VCaP (cell line): ENCODE measurements around the gene IAPP.
A peak's percentile ranks its signal among the peaks of the same experiment; 100 is the strongest.

Source experiments
- H3K27ac ChIP-seq: fragments of 450-650 bp; 2 replicates; pipeline ENCODE4 v1.5.1; 2017
- TF ChIP-seq, protein P1 (sequence below): fragments of 450-650 bp; conservative IDR thresholded peaks from 2 replicates; pipeline ENCODE4 v1.5.1; 2017; ENCODE audit warnings: mild to moderate bottlenecking, moderate library complexity

IAPP gene

DNA sequence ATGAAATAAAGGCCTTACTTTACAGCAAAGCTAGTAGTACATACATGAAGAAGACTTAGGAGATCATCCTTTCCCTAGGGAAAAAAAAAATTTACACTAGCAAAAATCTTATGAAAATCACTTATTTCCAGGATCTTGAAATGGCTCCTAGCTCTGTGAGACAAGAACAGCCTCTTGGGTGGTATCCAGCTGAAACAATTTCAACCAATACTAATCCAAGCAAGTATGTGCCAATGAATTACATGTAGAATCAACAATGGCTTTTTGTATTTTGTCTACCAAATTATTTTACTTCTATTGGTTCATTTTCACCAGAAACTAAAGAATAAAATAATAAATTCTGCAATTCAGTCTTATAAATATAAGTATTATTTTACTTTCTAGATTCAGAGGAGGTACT lies 35.2 kb upstream of the IAPP start:
- TF ChIP-seq, protein P1, sequence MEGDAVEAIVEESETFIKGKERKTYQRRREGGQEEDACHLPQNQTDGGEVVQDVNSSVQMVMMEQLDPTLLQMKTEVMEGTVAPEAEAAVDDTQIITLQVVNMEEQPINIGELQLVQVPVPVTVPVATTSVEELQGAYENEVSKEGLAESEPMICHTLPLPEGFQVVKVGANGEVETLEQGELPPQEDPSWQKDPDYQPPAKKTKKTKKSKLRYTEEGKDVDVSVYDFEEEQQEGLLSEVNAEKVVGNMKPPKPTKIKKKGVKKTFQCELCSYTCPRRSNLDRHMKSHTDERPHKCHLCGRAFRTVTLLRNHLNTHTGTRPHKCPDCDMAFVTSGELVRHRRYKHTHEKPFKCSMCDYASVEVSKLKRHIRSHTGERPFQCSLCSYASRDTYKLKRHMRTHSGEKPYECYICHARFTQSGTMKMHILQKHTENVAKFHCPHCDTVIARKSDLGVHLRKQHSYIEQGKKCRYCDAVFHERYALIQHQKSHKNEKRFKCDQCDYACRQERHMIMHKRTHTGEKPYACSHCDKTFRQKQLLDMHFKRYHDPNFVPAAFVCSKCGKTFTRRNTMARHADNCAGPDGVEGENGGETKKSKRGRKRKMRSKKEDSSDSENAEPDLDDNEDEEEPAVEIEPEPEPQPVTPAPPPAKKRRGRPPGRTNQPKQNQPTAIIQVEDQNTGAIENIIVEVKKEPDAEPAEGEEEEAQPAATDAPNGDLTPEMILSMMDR: no peak
- peak overlapping the region; percentile 28 for H3K27ac ChIP-seq

DNA sequence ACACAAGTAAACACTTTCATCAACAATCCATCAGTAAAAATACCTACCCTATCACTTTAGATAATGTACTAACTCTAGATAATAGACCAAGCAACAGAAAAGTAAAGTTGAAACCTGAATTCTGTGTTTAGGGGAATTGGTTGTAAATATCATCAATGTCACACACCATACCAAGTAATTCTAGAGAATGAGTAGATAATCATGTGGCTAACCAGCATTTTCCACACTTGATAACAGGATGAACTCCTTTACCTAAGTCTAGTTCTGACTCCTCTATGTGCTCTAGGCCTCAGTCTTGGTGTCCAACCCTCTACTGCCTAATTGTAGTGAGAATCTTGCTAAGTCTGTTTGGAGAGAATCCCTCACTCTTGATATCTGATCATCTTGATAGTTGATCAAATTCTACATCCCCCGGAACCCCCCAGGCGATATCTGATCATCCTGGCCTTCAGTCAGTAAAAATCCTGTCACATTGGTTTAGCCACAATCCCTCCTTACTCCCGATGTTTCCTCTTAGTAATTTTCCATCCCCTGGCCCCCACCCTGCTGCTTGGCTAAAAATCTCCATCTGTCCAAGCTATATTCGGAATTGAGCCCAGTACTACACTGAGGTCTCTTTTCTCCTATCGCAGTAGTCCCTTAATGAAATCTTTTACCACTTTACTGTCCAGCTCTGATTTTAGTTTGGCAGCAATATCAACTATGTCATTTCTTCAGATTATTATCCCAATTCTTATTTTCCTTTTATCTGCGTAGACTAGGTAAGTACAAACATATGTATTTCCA lies 34.5 kb upstream of the IAPP start:
- TF ChIP-seq, protein P1: no peak
- no peak overlapping the region for H3K27ac ChIP-seq

DNA sequence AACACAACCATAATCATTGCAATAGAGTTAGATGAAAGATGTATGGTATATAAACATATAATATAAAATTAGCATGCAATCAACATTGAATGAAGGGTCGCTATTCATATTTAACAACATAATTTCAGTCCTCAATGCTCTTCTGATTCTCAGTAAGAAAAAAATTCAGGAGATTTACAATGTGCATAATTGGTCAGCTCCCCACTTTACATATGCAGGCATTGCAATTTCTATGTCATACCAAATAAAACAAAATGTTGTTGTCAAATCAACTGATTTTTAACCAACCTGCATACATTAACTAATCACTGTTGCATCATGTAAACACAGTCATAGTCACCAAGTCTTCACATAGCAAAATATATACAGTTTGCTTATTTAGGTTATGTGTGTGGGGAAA lies 32.8 kb upstream of the IAPP start:
- TF ChIP-seq, protein P1: no peak
- H3K27ac ChIP-seq: no peak overlapping the region

DNA sequence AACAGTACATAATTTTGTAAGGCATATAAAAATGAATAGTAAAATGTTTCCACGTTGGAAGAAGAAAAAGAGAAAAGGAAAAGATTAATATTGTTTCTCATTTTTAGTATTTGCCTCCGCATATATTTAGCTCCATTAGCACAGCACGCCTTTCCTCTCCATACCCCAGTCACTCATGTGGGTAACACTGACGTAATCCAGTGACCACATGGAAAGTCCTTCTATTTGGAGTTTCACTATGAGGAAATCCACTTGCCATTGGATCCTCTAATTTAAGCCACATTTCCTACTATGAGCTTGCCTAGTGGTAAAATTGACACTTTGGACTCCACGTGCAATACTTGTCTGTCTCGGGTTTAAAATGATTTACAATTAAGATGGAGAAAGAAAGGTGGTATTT lies 32.3 kb upstream of the IAPP start:
- TF ChIP-seq, protein P1: no peak
- H3K27ac ChIP-seq: no peak overlapping the region

DNA sequence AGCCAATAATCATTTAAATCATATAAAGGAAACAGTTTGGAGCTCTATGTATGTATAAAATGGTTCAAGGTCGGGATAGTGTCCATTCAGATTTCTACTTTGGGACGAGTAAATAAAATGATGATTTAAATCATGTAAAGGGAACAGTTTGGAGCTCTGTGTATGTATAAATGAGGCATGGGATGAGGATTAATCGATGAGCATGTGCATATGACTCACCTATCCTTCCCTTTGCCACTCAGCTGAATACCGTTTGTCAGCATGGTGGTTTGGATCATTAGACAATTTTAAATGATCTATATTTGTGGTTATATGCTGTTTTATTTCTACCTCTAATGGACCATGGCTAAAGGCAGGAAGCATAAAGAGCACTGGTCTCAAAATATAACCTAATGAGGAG lies 30.9 kb upstream of the IAPP start:
- no peak overlapping the region for H3K27ac ChIP-seq
- TF ChIP-seq, protein P1: no peak

DNA sequence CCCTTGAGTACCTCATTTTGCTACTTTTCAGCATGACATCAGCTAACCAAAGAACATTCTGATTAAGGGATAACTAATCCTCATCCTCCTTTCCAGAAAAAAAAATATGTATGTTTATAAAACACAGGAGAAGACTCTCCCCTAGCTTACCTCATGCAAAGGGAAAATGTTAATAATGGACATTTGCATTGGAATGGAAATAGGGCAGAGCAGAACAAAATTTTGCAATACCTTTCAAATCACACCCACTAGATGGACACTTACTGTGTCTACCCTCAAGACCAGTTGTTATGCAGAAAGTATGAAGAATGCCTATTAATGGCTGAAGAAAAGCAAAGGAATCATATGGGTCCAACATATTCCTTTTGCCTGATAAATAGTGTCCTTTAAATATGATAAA lies 29.1 kb upstream of the IAPP start:
- TF ChIP-seq, protein P1: no peak
- no peak overlapping the region for H3K27ac ChIP-seq

DNA sequence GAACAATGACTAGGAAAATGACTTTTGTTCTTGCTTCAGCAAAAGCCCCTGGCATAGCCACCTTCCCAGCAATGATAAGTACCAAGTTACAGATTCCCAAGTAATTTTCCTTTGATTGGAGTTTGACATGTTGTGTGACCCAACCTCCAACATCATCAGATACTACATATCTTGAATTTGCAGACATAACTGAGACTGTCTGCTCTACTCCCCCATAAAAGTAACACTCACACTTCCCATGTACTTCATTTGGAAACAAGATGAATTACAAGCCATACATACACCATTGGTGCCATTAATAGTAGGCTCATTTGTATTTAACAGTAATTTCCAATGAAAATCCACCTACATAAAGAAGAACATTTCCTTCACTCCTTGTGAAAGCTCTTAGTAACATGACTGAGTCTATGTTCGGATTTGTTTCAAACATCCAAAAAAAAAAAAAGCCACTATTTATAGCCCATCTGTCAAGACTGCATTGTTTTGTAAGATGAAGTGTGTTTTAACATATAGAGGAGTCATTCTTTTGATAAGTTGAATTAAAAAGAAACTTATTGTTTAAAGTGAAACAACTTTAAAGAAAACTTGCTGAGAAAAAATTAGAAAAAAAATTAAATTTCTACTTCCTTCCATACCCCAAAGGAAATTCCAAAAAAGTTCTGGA lies 26.0 kb upstream of the IAPP start:
- no peak overlapping the region for H3K27ac ChIP-seq
- TF ChIP-seq, protein P1: no peak
